H1 (cell line): ENCODE results near the gene PCIF1.

Source experiments
- CEBPB ChIP-seq: IDR thresholded peaks from 2 replicates; pipeline ENCODE4 v1.6.1; 2012; ENCODE audit warnings: low read depth, low read length
- CTBP2 ChIP-seq: IDR thresholded peaks from 2 replicates; pipeline ENCODE4 v1.7.0; 2011; ENCODE audit warnings: borderline replicate concordance, mild to moderate bottlenecking, moderate library complexity, mixed read lengths, low read length; ENCODE audit not compliant: insufficient read depth, insufficient read length
- JUND ChIP-seq: IDR thresholded peaks from 2 replicates; pipeline ENCODE4 v1.6.1; 2011; ENCODE audit warnings: mild to moderate bottlenecking, improper control_type of control experiment, low read length
- POLR2A ChIP-seq, 2 experiments: IDR thresholded peaks; 1 replicate in 1 of 2; 2 replicates in 1 of 2; pipeline ENCODE4 v1.6.1; 2011; ENCODE audit warnings: low read depth in 2 of 2, low read length in 2 of 2, mild to moderate bottlenecking in 2 of 2; ENCODE audit errors: control extremely low read depth in 1 of 2
- RAD21 ChIP-seq, 2 experiments: IDR thresholded peaks in 1 of 2; conservative IDR thresholded peaks in 1 of 2; 2 replicates each; pipeline ENCODE4 v1.6.1; 2011; ENCODE audit warnings: low read depth in 2 of 2, low read length in 2 of 2, improper control_type of control experiment in 1 of 2, inconsistent platforms in 1 of 2, mild to moderate bottlenecking in 1 of 2, moderate library complexity in 1 of 2
- RFX5 ChIP-seq: IDR thresholded peaks from 2 replicates; pipeline ENCODE4 v1.6.1; 2011; ENCODE audit warnings: low read depth, low read length, improper control_type of control experiment, borderline replicate concordance
- SIN3A ChIP-seq, 2 experiments: IDR thresholded peaks in 1 of 2; conservative IDR thresholded peaks in 1 of 2; 2 replicates each; pipeline ENCODE4 v1.6.1; 2011 to 2012; ENCODE audit warnings: low read length in 2 of 2, improper control_type of control experiment in 1 of 2, low read depth in 1 of 2, mild to moderate bottlenecking in 1 of 2
- SRF ChIP-seq: IDR thresholded peaks from 2 replicates; pipeline ENCODE4 v1.6.1; 2011; ENCODE audit warnings: mild to moderate bottlenecking, low read depth, low read length, moderate library complexity
- YY1 ChIP-seq: IDR thresholded peaks from 2 replicates; pipeline ENCODE4 v1.6.1; 2011; ENCODE audit warnings: low read depth, mild to moderate bottlenecking, low read length
- TF ChIP-seq, protein P1 (sequence below), 3 experiments: IDR thresholded peaks; 1 replicate in 2 of 3; 2 replicates in 1 of 3; pipeline versions ENCODE4 v1.5.1 to v1.6.1; 2011; ENCODE audit warnings: low read length in 3 of 3, mild to moderate bottlenecking in 3 of 3, inconsistent platforms in 2 of 3, low read depth in 1 of 3, moderate library complexity in 1 of 3; ENCODE audit not compliant: insufficient read depth in 1 of 3; ENCODE audit errors: control extremely low read depth in 1 of 3
- TF ChIP-seq, protein P2 (sequence below): IDR thresholded peaks from 2 replicates; pipeline ENCODE4 v1.6.1; 2012; ENCODE audit warnings: inconsistent platforms
- TF ChIP-seq, protein P3 (sequence below): IDR thresholded peaks from 2 replicates; pipeline ENCODE4 v1.6.1; 2012; ENCODE audit warnings: low read length, inconsistent platforms

DNA sequence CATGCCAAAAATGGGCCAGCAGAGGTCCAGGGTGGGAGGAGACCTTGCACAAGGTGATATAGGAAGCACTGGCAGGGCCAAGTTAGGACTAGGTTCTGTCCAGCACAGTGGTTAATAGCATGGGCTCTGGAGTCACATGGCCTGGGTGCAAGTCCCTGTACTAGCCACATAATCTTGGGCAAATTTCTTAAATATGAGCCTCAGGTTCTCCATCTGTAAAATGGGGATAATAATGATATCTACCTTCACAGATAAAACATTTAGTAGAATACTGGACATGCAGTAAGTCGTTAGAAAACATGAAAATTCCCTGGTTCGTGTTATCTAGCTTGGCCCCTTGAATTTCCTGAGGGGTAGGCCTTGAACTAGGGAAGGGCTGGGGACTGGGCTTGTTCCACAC lies 37.2 kb upstream of the PCIF1 start:
- TF ChIP-seq POLR2A (IDR thresholded peaks at IDR 0.05; ENCODE audit: control extremely low read depth in 1 of 2, low read depth in 2 of 2, low read length in 2 of 2): no peak
- no peak for TF ChIP-seq SRF
- no peak for TF ChIP-seq RFX5
- no peak for TF ChIP-seq SIN3A (conservative IDR thresholded peaks at IDR 0.05 in 1 of 2, IDR thresholded peaks at IDR 0.05 in 1 of 2; ENCODE audit: low read depth in 1 of 2, low read length in 2 of 2)
- TF ChIP-seq, protein P1, sequence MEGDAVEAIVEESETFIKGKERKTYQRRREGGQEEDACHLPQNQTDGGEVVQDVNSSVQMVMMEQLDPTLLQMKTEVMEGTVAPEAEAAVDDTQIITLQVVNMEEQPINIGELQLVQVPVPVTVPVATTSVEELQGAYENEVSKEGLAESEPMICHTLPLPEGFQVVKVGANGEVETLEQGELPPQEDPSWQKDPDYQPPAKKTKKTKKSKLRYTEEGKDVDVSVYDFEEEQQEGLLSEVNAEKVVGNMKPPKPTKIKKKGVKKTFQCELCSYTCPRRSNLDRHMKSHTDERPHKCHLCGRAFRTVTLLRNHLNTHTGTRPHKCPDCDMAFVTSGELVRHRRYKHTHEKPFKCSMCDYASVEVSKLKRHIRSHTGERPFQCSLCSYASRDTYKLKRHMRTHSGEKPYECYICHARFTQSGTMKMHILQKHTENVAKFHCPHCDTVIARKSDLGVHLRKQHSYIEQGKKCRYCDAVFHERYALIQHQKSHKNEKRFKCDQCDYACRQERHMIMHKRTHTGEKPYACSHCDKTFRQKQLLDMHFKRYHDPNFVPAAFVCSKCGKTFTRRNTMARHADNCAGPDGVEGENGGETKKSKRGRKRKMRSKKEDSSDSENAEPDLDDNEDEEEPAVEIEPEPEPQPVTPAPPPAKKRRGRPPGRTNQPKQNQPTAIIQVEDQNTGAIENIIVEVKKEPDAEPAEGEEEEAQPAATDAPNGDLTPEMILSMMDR (IDR thresholded peaks at IDR 0.05; ENCODE audit: control extremely low read depth in 1 of 3, insufficient read depth in 1 of 3, low read depth in 1 of 3, low read length in 3 of 3): no peak
- no peak for TF ChIP-seq YY1
- TF ChIP-seq, protein P2, sequence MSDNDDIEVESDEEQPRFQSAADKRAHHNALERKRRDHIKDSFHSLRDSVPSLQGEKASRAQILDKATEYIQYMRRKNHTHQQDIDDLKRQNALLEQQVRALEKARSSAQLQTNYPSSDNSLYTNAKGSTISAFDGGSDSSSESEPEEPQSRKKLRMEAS: no peak
- TF ChIP-seq JUND: no peak
- TF ChIP-seq CTBP2: no peak
- no peak for TF ChIP-seq CEBPB
- TF ChIP-seq, protein P3, sequence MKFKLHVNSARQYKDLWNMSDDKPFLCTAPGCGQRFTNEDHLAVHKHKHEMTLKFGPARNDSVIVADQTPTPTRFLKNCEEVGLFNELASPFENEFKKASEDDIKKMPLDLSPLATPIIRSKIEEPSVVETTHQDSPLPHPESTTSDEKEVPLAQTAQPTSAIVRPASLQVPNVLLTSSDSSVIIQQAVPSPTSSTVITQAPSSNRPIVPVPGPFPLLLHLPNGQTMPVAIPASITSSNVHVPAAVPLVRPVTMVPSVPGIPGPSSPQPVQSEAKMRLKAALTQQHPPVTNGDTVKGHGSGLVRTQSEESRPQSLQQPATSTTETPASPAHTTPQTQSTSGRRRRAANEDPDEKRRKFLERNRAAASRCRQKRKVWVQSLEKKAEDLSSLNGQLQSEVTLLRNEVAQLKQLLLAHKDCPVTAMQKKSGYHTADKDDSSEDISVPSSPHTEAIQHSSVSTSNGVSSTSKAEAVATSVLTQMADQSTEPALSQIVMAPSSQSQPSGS: no peak
- TF ChIP-seq RAD21 (IDR thresholded peaks at IDR 0.05 in 1 of 2, conservative IDR thresholded peaks at IDR 0.05 in 1 of 2; ENCODE audit: low read depth in 2 of 2, low read length in 2 of 2): no peak
